ENCODE data around the gene WDR59. TPM values are rescaled to one million over a fixed set of nuclear protein-coding genes. Genes with fewer than 3 reads are reported as not detected.
"Not testable (repeated sequence)": the region's sequence is repeated elsewhere in the genome, so short reads cannot be mapped to it uniquely, and the experiment has no call there.

The WDR59 gene
- total RNA-seq, 4 donors from 2014 or later: 26.2 to 153 (median 59.1) TPM

GRCh38 chr16:75017670-75018525 is 33.0 kb upstream of the WDR59 start:
- DNase-seq (ENCODE audit: low spot score in 2 of 2): no peak
- Histone ChIP-seq H3K4me3 (no peak overlapping the region), H3K9me3 (peaks cover 10% of the 10 kb centered on the region), H3K4me1 (peaks cover 15% of the 10 kb centered on the region), H3K36me3 (no peaks in the 10 kb centered on the region), H3K27me3 (no peaks in the 10 kb centered on the region), H3K27ac (no peak overlapping the region)
- no peak for TF ChIP-seq CTCF (IDR thresholded peaks at IDR 0.05)
- TF ChIP-seq POLR2AphosphoS5 (IDR thresholded peaks at IDR 0.05): no peak
- no peak for TF ChIP-seq POLR2A (IDR thresholded peaks at IDR 0.05)
- TF ChIP-seq EP300 (IDR thresholded peaks at IDR 0.05): no peak
- 54% methylated on average over 3 of the region's 3 CpGs for WGBS

DNA sequence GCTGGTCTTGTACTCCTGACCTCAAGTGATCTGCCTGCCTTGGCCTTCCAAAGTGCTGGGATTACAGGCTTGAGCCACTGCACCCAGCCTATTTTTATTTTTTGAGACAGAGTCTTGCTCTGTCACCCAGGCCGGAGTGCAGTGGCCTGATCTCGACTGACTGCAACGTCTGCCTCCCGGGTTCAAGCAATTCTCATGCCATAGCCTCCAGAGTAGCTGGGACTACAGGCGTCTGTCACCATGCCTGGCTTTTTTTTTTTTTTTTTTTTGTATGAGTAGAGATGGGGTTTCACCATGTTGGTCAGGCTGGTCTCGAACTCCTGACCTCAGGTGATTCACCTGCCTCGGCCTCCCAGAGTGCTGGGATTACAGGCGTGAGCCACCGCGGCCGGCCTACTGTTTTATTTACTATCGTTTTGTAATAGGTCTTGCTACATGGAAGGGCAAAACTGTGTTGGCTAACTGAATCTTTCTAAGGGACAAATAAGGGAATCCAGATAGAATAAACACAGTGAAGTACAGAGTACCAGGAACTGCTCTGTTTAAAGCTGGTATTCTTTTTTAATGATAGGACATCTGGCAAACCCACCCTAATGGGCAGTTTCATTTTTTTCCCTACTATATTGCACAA is 31.6 kb upstream of the WDR59 start:
- H3K36me3 ChIP-seq; H3K27ac ChIP-seq; DNase-seq (ENCODE audit: low spot score in 2 of 2); H3K9me3 ChIP-seq; H3K4me3 ChIP-seq; H3K27me3 ChIP-seq: not testable (repeated sequence)
- peaks cover 28% of the 10 kb centered on the region for H3K4me1 ChIP-seq
- 94% methylated on average over 12 of the region's 12 CpGs for WGBS

DNA sequence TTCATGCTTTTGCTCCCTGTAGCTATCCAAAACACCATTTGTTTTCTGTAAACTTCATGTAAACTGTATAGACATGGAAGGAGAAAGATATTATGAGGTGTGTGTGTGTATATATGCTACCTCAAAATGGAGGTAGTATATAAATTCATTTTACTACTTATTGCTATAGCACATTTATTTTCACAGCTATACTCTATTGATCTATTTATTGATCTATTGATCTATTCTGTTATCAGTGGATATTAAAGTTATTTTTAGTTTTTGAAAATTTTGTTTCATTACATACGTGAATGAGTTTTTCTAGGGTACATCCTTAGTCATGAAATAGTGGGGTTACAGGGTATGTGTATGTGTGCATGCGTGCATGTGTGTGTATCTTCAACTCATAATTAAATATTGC is 29.4 kb upstream of the WDR59 start:
- TF ChIP-seq CTCF (IDR thresholded peaks at IDR 0.05): no peak
- no peak for TF ChIP-seq POLR2A (IDR thresholded peaks at IDR 0.05)
- no peak for TF ChIP-seq POLR2AphosphoS5 (IDR thresholded peaks at IDR 0.05)
- no peak for TF ChIP-seq EP300 (IDR thresholded peaks at IDR 0.05)
- Histone ChIP-seq H3K9me3 (no peaks in the 10 kb centered on the region), H3K4me3 (no peak overlapping the region), H3K27ac (no peak overlapping the region), H3K4me1 (peaks cover 38% of the 10 kb centered on the region), H3K36me3 (no peaks in the 10 kb centered on the region), H3K27me3 (no peaks in the 10 kb centered on the region)
- WGBS: 96% methylated on average over 2 of the region's 2 CpGs
- DNase-seq (ENCODE audit: low spot score in 2 of 2): no peak

- WGBS: 84% methylated on average over 6 of the region's 6 CpGs
- Histone ChIP-seq H3K4me1 (peaks cover 32% of the 10 kb centered on the region), H3K27ac (peak overlapping the region; percentile 93)
- H3K27me3 ChIP-seq; H3K4me3 ChIP-seq; DNase-seq (ENCODE audit: low spot score in 2 of 2); H3K9me3 ChIP-seq; H3K36me3 ChIP-seq: not testable (repeated sequence)
These were observed 28.2 kb upstream of the WDR59 start for GRCh38 chr16:75013123-75013522.

GRCh38 chr16:75012380-75013081 is 27.6 kb upstream of the WDR59 start:
- Histone ChIP-seq H3K27me3 (no peaks in the 10 kb centered on the region), H3K9me3 (no peaks in the 10 kb centered on the region), H3K36me3 (no peaks in the 10 kb centered on the region), H3K27ac (peak overlapping the region; percentile 93), H3K4me3 (peak overlapping the region; percentile 19), H3K4me1 (peaks cover 32% of the 10 kb centered on the region)
- TF ChIP-seq POLR2A (IDR thresholded peaks at IDR 0.05) (no peak), CTCF (IDR thresholded peaks at IDR 0.05) (no peak), POLR2AphosphoS5 (IDR thresholded peaks at IDR 0.05) (no peak), EP300 (IDR thresholded peaks at IDR 0.05) (no peak)
- WGBS: 37% methylated on average over 8 of the region's 8 CpGs
- no peak for DNase-seq (ENCODE audit: low spot score in 2 of 2)
